Stimulated activated effector memory CD8-positive, alpha-beta T cell treated with anti-CD3 and anti-CD28 coated beads, Interleukin-12 subunit alpha, Interleukin-12 subunit beta, amount 100 ng/mL, for 72 hours (primary cell): ENCODE results near the gene LGR6.

ENCODE experiments used
- ATAC-seq: fragments of 150-1000 bp; cut with Tn5 transposase; 2 replicates; pipeline ENCODE4 v1.10.0; 2021
- DNase-seq, 2 donors: peaks; one replicate each; pipeline ENCODE4 v3.0.0; 2021 to 2022; ENCODE audit warnings: low spot score in 2 of 2
- H3K27ac Mint-ChIP-seq: one replicate; pipeline ENCODE4 v1.8.0; 2022; ENCODE audit warnings: mild to moderate bottlenecking, mixed read lengths
- H3K36me3 Mint-ChIP-seq: one replicate; pipeline ENCODE4 v1.8.0; 2022; ENCODE audit warnings: mild to moderate bottlenecking, mixed read lengths
- H3K4me1 Mint-ChIP-seq: one replicate; pipeline ENCODE4 v1.8.0; 2022; ENCODE audit warnings: mixed read lengths
- H3K4me3 Mint-ChIP-seq: one replicate; pipeline ENCODE4 v1.8.0; 2022; ENCODE audit warnings: mild to moderate bottlenecking, mixed read lengths
- H3K9me3 Mint-ChIP-seq: one replicate; pipeline ENCODE4 v1.8.0; 2022; ENCODE audit warnings: mixed read lengths

The LGR6 gene

GRCh38 chr1:202213361-202214088 lies 19.9 kb downstream of the LGR6 start:
- Mint-ChIP-seq H3K4me3 (peak overlapping the region; percentile 63), H3K9me3 (no peaks in the 10 kb centered on the region), H3K36me3 (no peaks in the 10 kb centered on the region), H3K4me1 (peaks cover 15% of the 10 kb centered on the region), H3K27ac (peak overlapping the region; percentile 77)
- no peak for ATAC-seq
- no peak for DNase-seq

- peak overlapping the region; percentile 63 for H3K4me3 Mint-ChIP-seq
- H3K4me1 Mint-ChIP-seq = peaks cover 15% of the 10 kb centered on the region
- H3K9me3 Mint-ChIP-seq = no peaks in the 10 kb centered on the region
- DNase-seq = no peak
- peak overlapping the region; percentile 77 for H3K27ac Mint-ChIP-seq
- ATAC-seq = peak; percentile 36
- H3K36me3 Mint-ChIP-seq = no peaks in the 10 kb centered on the region
Measured at GRCh38 chr1:202214089-202214843, 20.7 kb downstream of the LGR6 start.

GRCh38 chr1:202215472-202216130 lies 22.0 kb downstream of the LGR6 start:
- H3K9me3 Mint-ChIP-seq = no peaks in the 10 kb centered on the region
- H3K4me3 Mint-ChIP-seq = no peak overlapping the region
- no peak overlapping the region for H3K27ac Mint-ChIP-seq
- DNase-seq (no peak), ATAC-seq (no peak)
- peaks cover 15% of the 10 kb centered on the region for H3K4me1 Mint-ChIP-seq
- H3K36me3 Mint-ChIP-seq = no peaks in the 10 kb centered on the region

GRCh38 chr1:202216691-202217090 lies 23.1 kb downstream of the LGR6 start:
- no peak overlapping the region for H3K27ac Mint-ChIP-seq
- DNase-seq = no peak

GRCh38 chr1:202217516-202217915 lies 23.9 kb downstream of the LGR6 start:
- no peak overlapping the region for H3K27ac Mint-ChIP-seq

More at GRCh38 chr1:202216691-202217090, 23.1 kb downstream of the LGR6 start:
- no peaks in the 10 kb centered on the region for H3K36me3 Mint-ChIP-seq
- H3K4me3 Mint-ChIP-seq = no peak overlapping the region
- no peaks in the 10 kb centered on the region for H3K9me3 Mint-ChIP-seq
- peaks cover 19% of the 10 kb centered on the region for H3K4me1 Mint-ChIP-seq
- ATAC-seq = no peak

GRCh38 chr1:202217951-202218350 lies 24.4 kb downstream of the LGR6 start:
- H3K27ac Mint-ChIP-seq = no peak overlapping the region
- ATAC-seq (no peak), DNase-seq (no peak)
- H3K9me3 Mint-ChIP-seq = no peaks in the 10 kb centered on the region
- H3K36me3 Mint-ChIP-seq = no peaks in the 10 kb centered on the region
- H3K4me1 Mint-ChIP-seq = peaks cover 18% of the 10 kb centered on the region
- H3K4me3 Mint-ChIP-seq = no peak overlapping the region

More at GRCh38 chr1:202217516-202217915, 23.9 kb downstream of the LGR6 start:
- no peaks in the 10 kb centered on the region for H3K9me3 Mint-ChIP-seq
- H3K4me1 Mint-ChIP-seq = peaks cover 22% of the 10 kb centered on the region
- no peaks in the 10 kb centered on the region for H3K36me3 Mint-ChIP-seq
- DNase-seq = no peak
- no peak overlapping the region for H3K4me3 Mint-ChIP-seq
- no peak for ATAC-seq

- ATAC-seq (no peak), DNase-seq (no peak)
- Mint-ChIP-seq H3K36me3 (no peaks in the 10 kb centered on the region), H3K4me1 (peaks cover 7% of the 10 kb centered on the region), H3K4me3 (no peak overlapping the region), H3K9me3 (no peaks in the 10 kb centered on the region), H3K27ac (no peak overlapping the region)
Measured at GRCh38 chr1:202220733-202221132, 27.1 kb downstream of the LGR6 start.

- H3K9me3 Mint-ChIP-seq = no peaks in the 10 kb centered on the region
- peaks cover 7% of the 10 kb centered on the region for H3K4me1 Mint-ChIP-seq
- no peak overlapping the region for H3K4me3 Mint-ChIP-seq
- no peaks in the 10 kb centered on the region for H3K36me3 Mint-ChIP-seq
- ATAC-seq = peak; percentile 57
- H3K27ac Mint-ChIP-seq = no peak overlapping the region
- no peak for DNase-seq
Measured at GRCh38 chr1:202221911-202222909, 28.6 kb downstream of the LGR6 start.

GRCh38 chr1:202223121-202223860 lies 29.7 kb downstream of the LGR6 start:
- Mint-ChIP-seq H3K27ac (no peak overlapping the region), H3K4me1 (peaks cover 18% of the 10 kb centered on the region), H3K36me3 (no peaks in the 10 kb centered on the region), H3K9me3 (no peaks in the 10 kb centered on the region), H3K4me3 (no peak overlapping the region)
- DNase-seq (no peak), ATAC-seq (no peak)

GRCh38 chr1:202224453-202224852 lies 30.9 kb downstream of the LGR6 start:
- ATAC-seq (no peak), DNase-seq (no peak)
- peaks cover 29% of the 10 kb centered on the region for H3K4me1 Mint-ChIP-seq
- no peak overlapping the region for H3K27ac Mint-ChIP-seq
- no peaks in the 10 kb centered on the region for H3K9me3 Mint-ChIP-seq
- no peak overlapping the region for H3K4me3 Mint-ChIP-seq
- no peaks in the 10 kb centered on the region for H3K36me3 Mint-ChIP-seq

- H3K27ac Mint-ChIP-seq = no peak overlapping the region
- H3K9me3 Mint-ChIP-seq = no peaks in the 10 kb centered on the region
- ATAC-seq (no peak), DNase-seq (no peak)
- no peak overlapping the region for H3K4me3 Mint-ChIP-seq
- peaks cover 29% of the 10 kb centered on the region for H3K4me1 Mint-ChIP-seq
- no peaks in the 10 kb centered on the region for H3K36me3 Mint-ChIP-seq
Measured at GRCh38 chr1:202225131-202225530, 31.5 kb downstream of the LGR6 start.

- ATAC-seq (peak; percentile 71), DNase-seq (no peak)
- Mint-ChIP-seq H3K27ac (no peak overlapping the region), H3K36me3 (peaks cover 7% of the 10 kb centered on the region), H3K9me3 (no peaks in the 10 kb centered on the region), H3K4me1 (peaks cover 23% of the 10 kb centered on the region), H3K4me3 (no peak overlapping the region)
Measured at GRCh38 chr1:202227053-202227672, 33.6 kb downstream of the LGR6 start.

DNA sequence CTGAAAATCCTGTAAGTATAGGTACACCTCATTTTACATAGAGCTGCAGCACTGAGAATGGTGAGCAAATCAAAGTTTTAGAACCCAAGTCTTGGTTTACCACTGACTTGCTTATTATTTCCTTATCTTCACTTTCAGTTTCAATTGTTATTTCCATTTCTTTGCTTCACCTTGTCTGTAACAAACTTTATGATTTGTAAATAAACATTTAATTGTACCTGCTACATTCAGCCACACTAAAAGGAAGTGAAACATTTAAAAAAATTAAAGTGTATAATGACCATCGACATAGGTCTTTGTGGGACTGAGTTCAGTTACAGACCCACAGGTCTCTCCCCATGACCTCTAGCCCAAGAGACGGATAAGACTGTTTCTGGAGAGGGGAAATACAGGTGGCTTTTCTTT lies 34.4 kb downstream of the LGR6 start:
- ATAC-seq (no peak), DNase-seq (no peak)
- Mint-ChIP-seq H3K4me3 (no peak overlapping the region), H3K9me3 (no peaks in the 10 kb centered on the region), H3K4me1 (peaks cover 23% of the 10 kb centered on the region), H3K36me3 (peaks cover 7% of the 10 kb centered on the region), H3K27ac (no peak overlapping the region)
